T-helper 1 cell treated with Interleukin-12 subunit alpha and Interleukin-12 subunit beta and Interleukin-4 antibody, amounts not matched to agents 30 μg/mL and 1 μg/mL, for 36 hours (primary cell): ENCODE results near the gene ADGRV1.
A peak's percentile ranks its signal among the peaks of the same experiment; 100 is the strongest.

Source experiments
- H3K27ac Mint-ChIP-seq: one replicate; pipeline ENCODE4 v1.8.0; 2021; ENCODE audit warnings: mild to moderate bottlenecking, mixed read lengths
- H3K27me3 Mint-ChIP-seq: one replicate; pipeline ENCODE4 v1.8.0; 2021; ENCODE audit warnings: low read depth, mixed read lengths
- H3K36me3 Mint-ChIP-seq: one replicate; pipeline ENCODE4 v1.8.0; 2021; ENCODE audit warnings: low read depth, mixed read lengths
- H3K4me1 Mint-ChIP-seq: one replicate; pipeline ENCODE4 v1.8.0; 2021; ENCODE audit warnings: low read depth, mixed read lengths
- H3K4me3 Mint-ChIP-seq: one replicate; pipeline ENCODE4 v1.8.0; 2021; ENCODE audit warnings: mild to moderate bottlenecking, moderate library complexity, mixed read lengths
- H3K9me3 Mint-ChIP-seq: one replicate; pipeline ENCODE4 v1.8.0; 2021; ENCODE audit warnings: mixed read lengths

The ADGRV1 gene

GRCh38 chr5:90546216-90546837, 12.3 kb upstream of the ADGRV1 start:
- peaks cover 13% of the 10 kb centered on the region for H3K27me3 Mint-ChIP-seq
- no peak overlapping the region for H3K27ac Mint-ChIP-seq
- no peak overlapping the region for H3K4me3 Mint-ChIP-seq

DNA sequence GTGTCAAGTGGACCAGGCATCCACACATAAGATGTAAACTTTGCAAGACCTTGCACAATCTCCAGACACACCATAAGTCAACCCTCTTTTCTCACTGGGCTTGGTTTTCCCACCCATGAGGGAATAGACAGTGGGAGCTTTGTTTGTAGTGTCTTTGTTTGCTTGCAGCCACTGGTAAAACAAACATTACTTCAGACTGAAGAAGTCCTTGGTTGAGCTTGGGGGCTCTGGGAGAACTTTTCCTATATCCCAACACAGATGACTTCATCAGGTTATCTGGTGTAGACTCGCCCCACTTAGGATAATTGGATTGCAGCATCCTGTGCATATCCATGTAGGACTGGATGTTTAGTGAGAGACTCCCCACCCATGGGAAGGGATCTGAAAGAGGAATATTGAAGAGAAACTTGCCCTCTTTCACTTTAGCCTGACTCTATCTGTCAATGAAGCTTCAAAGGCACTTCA, 11.5 kb upstream of the ADGRV1 start:
- Mint-ChIP-seq H3K27me3 (peaks cover 14% of the 10 kb centered on the region), H3K36me3 (no peaks in the 10 kb centered on the region), H3K27ac (no peak overlapping the region)

More at GRCh38 chr5:90546216-90546837, 12.3 kb upstream of the ADGRV1 start:
- Mint-ChIP-seq H3K9me3 (no peaks in the 10 kb centered on the region), H3K36me3 (no peaks in the 10 kb centered on the region), H3K4me1 (no peaks in the 10 kb centered on the region)

GRCh38 chr5:90548069-90548593, 10.5 kb upstream of the ADGRV1 start:
- Mint-ChIP-seq H3K4me1 (no peaks in the 10 kb centered on the region), H3K36me3 (no peaks in the 10 kb centered on the region), H3K4me3 (no peak overlapping the region), H3K27me3 (peaks cover 14% of the 10 kb centered on the region), H3K9me3 (no peaks in the 10 kb centered on the region), H3K27ac (no peak overlapping the region)

More for the DNA sequence above, 11.5 kb upstream of the ADGRV1 start:
- H3K4me3 Mint-ChIP-seq, result no peak overlapping the region
- no peaks in the 10 kb centered on the region for H3K4me1 Mint-ChIP-seq
- no peaks in the 10 kb centered on the region for H3K9me3 Mint-ChIP-seq

DNA sequence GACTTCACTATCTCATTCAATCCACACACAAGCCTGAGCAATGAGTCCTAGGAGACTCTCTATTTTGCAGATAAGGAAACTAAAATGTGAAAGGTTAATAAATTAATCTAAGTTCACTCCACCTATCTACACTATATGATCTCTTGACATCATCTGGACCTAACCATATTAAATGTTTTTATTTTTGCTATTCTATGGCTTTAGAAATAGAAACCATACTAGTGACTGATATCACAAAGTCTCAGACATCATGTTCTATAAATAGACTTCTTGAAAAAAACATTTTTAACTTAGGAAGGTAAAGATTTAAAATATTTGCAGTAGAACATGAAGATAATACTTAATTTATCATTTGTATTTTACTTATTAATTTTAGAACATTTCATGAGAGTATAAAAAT, 9.4 kb upstream of the ADGRV1 start:
- Mint-ChIP-seq H3K27ac (no peak overlapping the region), H3K4me1 (no peaks in the 10 kb centered on the region), H3K9me3 (no peaks in the 10 kb centered on the region), H3K4me3 (no peak overlapping the region), H3K27me3 (peaks cover 15% of the 10 kb centered on the region), H3K36me3 (no peaks in the 10 kb centered on the region)

DNA sequence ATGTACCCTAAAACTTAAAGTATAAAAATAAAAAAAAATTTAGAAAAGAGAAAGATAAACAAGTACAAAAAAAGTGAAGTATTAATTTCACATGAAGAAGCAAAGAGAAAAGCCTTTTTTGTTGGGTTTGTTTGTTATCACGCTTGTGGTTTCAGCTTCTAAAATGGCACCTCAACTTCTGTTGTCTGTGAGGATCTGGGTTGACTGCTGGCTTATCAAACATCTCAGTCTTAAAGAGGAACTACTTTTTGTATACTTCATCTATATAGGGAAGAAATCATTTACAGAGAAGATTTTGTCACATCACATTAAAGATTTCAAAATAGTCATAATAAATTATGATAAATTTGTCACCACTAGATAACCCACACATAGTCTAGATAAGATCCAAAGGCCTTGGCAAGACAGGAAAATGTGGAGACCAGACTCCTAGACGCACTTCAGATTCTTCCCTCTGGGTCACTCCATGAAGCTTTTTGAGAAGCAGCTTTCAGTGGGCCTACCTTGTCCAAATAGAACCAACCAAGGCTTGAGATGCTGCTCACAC, 8.8 kb upstream of the ADGRV1 start:
- H3K4me1 Mint-ChIP-seq, result no peaks in the 10 kb centered on the region
- H3K27me3 Mint-ChIP-seq, result peaks cover 18% of the 10 kb centered on the region

GRCh38 chr5:90550963-90551362, 7.6 kb upstream of the ADGRV1 start:
- Mint-ChIP-seq H3K27me3 (peaks cover 24% of the 10 kb centered on the region), H3K9me3 (no peaks in the 10 kb centered on the region), H3K4me1 (no peaks in the 10 kb centered on the region), H3K36me3 (no peaks in the 10 kb centered on the region), H3K4me3 (no peak overlapping the region), H3K27ac (no peak overlapping the region)

More for the DNA sequence above, 8.8 kb upstream of the ADGRV1 start:
- no peaks in the 10 kb centered on the region for H3K9me3 Mint-ChIP-seq
- no peak overlapping the region for H3K27ac Mint-ChIP-seq
- no peak overlapping the region for H3K4me3 Mint-ChIP-seq
- H3K36me3 Mint-ChIP-seq, result no peaks in the 10 kb centered on the region

DNA sequence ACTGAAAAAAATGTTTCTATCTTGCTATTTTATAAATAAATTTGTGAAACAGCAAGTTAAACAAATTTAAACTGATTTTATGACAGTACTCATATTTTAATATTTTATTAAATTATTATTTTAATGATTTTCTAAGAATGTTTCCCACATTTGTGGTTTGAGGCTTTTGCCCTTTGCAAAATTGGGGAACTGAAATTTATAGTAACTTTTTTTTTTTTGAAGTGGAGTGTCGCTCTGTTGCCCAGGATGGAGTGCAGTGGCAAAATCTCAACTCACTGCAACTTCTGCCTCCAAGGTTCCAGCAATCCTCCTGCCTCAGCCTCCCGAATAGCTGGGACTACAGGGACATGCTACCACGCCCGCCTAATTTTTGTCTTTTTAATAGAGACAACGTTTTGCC, 7.2 kb upstream of the ADGRV1 start:
- Mint-ChIP-seq H3K36me3 (no peaks in the 10 kb centered on the region), H3K4me1 (no peaks in the 10 kb centered on the region), H3K27ac (no peak overlapping the region), H3K4me3 (no peak overlapping the region), H3K9me3 (no peaks in the 10 kb centered on the region), H3K27me3 (peaks cover 28% of the 10 kb centered on the region)

GRCh38 chr5:90553711-90554110, 4.9 kb upstream of the ADGRV1 start:
- Mint-ChIP-seq H3K4me3 (no peak overlapping the region), H3K27me3 (peaks cover 51% of the 10 kb centered on the region), H3K27ac (no peak overlapping the region), H3K4me1 (peaks cover 6% of the 10 kb centered on the region), H3K36me3 (peaks cover 1% of the 10 kb centered on the region), H3K9me3 (no peaks in the 10 kb centered on the region)

- no peak overlapping the region for H3K27ac Mint-ChIP-seq
- H3K4me1 Mint-ChIP-seq, result peaks cover 9% of the 10 kb centered on the region
- no peaks in the 10 kb centered on the region for H3K9me3 Mint-ChIP-seq
- peaks cover 59% of the 10 kb centered on the region for H3K27me3 Mint-ChIP-seq
- H3K4me3 Mint-ChIP-seq, result no peak overlapping the region
- peaks cover 1% of the 10 kb centered on the region for H3K36me3 Mint-ChIP-seq
These were observed 4.1 kb upstream of the ADGRV1 start for GRCh38 chr5:90554358-90555006.

DNA sequence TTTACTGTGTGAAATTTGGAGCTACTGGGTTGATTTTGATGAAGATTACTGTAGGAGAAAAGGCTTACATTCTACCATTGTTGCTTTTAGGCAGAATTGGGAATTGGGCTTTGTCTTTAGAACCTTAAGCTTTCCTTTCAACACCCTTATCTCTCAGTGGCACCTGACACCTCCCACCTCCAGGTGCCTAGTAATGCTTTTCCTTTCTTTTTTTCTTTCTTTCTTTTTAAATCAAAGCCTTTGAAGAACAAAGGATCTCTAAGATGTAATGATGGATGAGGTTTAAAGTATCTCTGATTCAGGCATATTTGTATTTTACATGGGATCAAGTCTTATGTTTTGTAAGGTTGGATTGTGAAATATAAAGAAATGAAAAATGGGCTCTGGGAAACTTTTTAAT, 2.9 kb upstream of the ADGRV1 start:
- peaks cover 1% of the 10 kb centered on the region for H3K36me3 Mint-ChIP-seq
- H3K4me3 Mint-ChIP-seq, result no peak overlapping the region
- peaks cover 70% of the 10 kb centered on the region for H3K27me3 Mint-ChIP-seq
- H3K9me3 Mint-ChIP-seq, result no peaks in the 10 kb centered on the region
- H3K4me1 Mint-ChIP-seq, result peaks cover 9% of the 10 kb centered on the region
- H3K27ac Mint-ChIP-seq, result no peak overlapping the region

DNA sequence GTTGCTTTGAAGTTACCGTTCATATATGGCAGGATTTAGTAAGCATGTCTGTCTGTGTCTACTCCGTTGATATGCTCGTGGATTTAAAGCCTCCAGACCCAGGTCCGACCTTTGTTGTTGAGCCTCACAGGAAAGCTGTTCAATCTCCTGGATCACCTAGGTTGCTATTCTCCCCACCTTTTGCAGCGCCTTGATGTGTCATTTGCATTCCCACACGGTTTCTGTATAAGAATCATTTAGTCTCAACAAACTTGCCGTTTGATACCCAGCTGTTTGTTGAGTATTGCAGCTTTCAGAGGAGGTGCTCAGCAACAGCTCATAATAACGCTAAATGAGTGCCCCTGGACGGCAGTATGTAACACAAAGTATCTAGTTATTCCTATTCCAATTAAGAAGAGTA, 1.2 kb upstream of the ADGRV1 start:
- Mint-ChIP-seq H3K36me3 (peaks cover 1% of the 10 kb centered on the region), H3K27me3 (peaks cover 80% of the 10 kb centered on the region), H3K4me3 (no peak overlapping the region), H3K9me3 (no peaks in the 10 kb centered on the region), H3K27ac (no peak overlapping the region), H3K4me1 (peaks cover 9% of the 10 kb centered on the region)

- H3K9me3 Mint-ChIP-seq, result no peaks in the 10 kb centered on the region
- H3K4me1 Mint-ChIP-seq, result peaks cover 9% of the 10 kb centered on the region
- peaks cover 1% of the 10 kb centered on the region for H3K36me3 Mint-ChIP-seq
- H3K27ac Mint-ChIP-seq, result no peak overlapping the region
- H3K4me3 Mint-ChIP-seq, result peak overlapping the region; percentile 41
- peaks cover 85% of the 10 kb centered on the region for H3K27me3 Mint-ChIP-seq
These were observed 726 bp upstream of the ADGRV1 start for GRCh38 chr5:90557871-90558270.

DNA sequence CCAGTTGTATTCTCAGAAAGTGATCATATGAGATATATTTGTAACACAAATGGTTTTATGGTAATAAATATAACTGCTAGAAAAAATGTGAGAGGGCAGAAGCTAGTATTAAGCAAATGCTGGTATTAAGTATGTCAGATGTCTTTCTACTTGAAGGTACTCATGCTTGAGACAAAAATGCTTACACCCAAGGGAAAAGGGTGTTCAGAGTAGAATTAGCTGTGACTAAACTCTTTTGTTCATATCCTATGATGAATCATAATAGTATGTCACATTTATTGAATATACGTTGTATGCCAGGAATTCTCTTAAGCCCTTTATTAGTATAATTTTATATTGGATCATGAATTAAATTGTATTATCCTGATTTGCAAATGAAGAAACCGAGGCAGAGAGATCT, 2.2 kb downstream of the ADGRV1 start:
- no peak overlapping the region for H3K27ac Mint-ChIP-seq
- H3K9me3 Mint-ChIP-seq, result no peaks in the 10 kb centered on the region
- H3K27me3 Mint-ChIP-seq, result peaks cover 71% of the 10 kb centered on the region
- peaks cover 1% of the 10 kb centered on the region for H3K36me3 Mint-ChIP-seq
- peaks cover 9% of the 10 kb centered on the region for H3K4me1 Mint-ChIP-seq
- no peak overlapping the region for H3K4me3 Mint-ChIP-seq

DNA sequence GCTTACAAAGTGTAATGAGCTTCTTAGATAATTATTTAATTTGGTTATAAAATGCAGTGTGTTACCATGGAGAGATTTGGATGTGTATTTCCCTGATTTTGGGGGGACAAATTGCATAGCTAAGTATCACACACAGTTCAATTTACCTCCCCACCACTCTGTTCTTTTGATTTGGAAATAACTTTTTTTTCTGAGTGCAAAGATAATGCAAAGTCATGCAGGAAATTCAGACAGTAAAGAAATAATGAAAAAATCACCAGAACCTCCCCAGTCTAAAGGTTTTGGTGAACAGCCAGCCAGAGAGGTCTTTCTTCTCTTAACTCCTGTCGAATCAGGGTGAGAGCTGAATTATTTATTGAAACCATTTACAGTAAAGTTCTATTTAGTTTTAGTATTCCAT, 3.2 kb downstream of the ADGRV1 start:
- Mint-ChIP-seq H3K4me1 (peaks cover 9% of the 10 kb centered on the region), H3K4me3 (no peak overlapping the region), H3K27me3 (peaks cover 61% of the 10 kb centered on the region), H3K36me3 (peaks cover 1% of the 10 kb centered on the region), H3K9me3 (no peaks in the 10 kb centered on the region), H3K27ac (no peak overlapping the region)

GRCh38 chr5:90562341-90562740, 3.7 kb downstream of the ADGRV1 start:
- Mint-ChIP-seq H3K4me1 (peaks cover 9% of the 10 kb centered on the region), H3K27me3 (peaks cover 55% of the 10 kb centered on the region), H3K27ac (no peak overlapping the region), H3K9me3 (no peaks in the 10 kb centered on the region), H3K4me3 (no peak overlapping the region), H3K36me3 (peaks cover 1% of the 10 kb centered on the region)
